HCT116 (cell line): Measurements from ENCODE around the gene ZNF516. TPM values are rescaled to one million over a fixed set of nuclear protein-coding genes. Genes with fewer than 3 reads are reported as not detected.

Experiments used
- ATAC-seq: fragments of 200-7000 bp; cut with Tn5 transposase; 2 replicates; pipeline ENCODE4 v1.9.1; 2020; ENCODE audit warnings: mild to moderate bottlenecking, moderate library complexity
- BruUV-seq: library from RNA; stranded (reverse); fragments of 400-500 nt; replicated peaks from 2 replicates; lab custom pipeline; 2021; lab: Mats Ljungman, UMichigan
- CTCF ChIA-PET: fragments of 300-600 bp; sonication (Branson Sonifier 250); formaldehyde crosslinking; loops from one replicate; lab custom pipeline; 2021; ENCODE audit warnings: antibody characterized with exemption; lab: Charles Lee
- POLR2A ChIA-PET: fragments of 300-600, 350-600 bp; sonication (Branson Sonifier 250); formaldehyde crosslinking; loops from one replicate; lab custom pipeline; 2021; ENCODE audit warnings: antibody characterized with exemption; lab: Charles Lee
- RAD21 ChIA-PET, 2 experiments: fragments of 300-600 bp; sonication (Branson Sonifier 250); formaldehyde crosslinking; loops; one replicate each; lab custom pipeline; 2023; ENCODE audit warnings: low total read pairs in 2 of 2; ENCODE audit not compliant: uncharacterized antibody in 2 of 2, unreplicated experiment in 2 of 2, low non-redundant PET in 1 of 2; lab: Charles Lee
- DNase-seq: peaks from one replicate; pipeline ENCODE4 v3.0.0-alpha.2; 2010; ENCODE audit warnings: low read depth, low spot score
- H2AFZ ChIP-seq: fragments of 200-600 bp; shearing (Covaris generic), sonication (generic); 2 replicates; pipeline ENCODE4 v1.6.1; 2017; ENCODE audit warnings: low read depth, mixed run types, mixed read lengths, antibody characterized with exemption, low read length; ENCODE audit not compliant: poor library complexity, severe bottlenecking
- H3K27ac ChIP-seq: 2 replicates; pipeline ENCODE4 v1.5.1; 2012; ENCODE audit warnings: low read depth, low read length
- H3K27me3 ChIP-seq: fragments of 200-600 bp; sonication (generic); 2 replicates; pipeline ENCODE4 v1.6.1; 2016; ENCODE audit warnings: mixed run types, low read length, mixed read lengths; ENCODE audit not compliant: insufficient read depth
- H3K36me3 ChIP-seq, 2 experiments: fragments of 200-500 bp in 1 of 2; fragments of 200-600 bp in 1 of 2; sonication (Bioruptor generic) in 1 of 2; sonication (generic) in 1 of 2; 2 replicates each; pipeline versions ENCODE4 v1.5.1 to v1.6.1; 2014 to 2016; ENCODE audit warnings: low read length in 2 of 2, inconsistent platforms in 1 of 2, mixed read lengths in 1 of 2, mixed run types in 1 of 2; ENCODE audit not compliant: insufficient read depth in 2 of 2, control insufficient read depth in 1 of 2
- H3K4me1 ChIP-seq, 2 experiments: fragments of 200-600 bp in 1 of 2; sonication (generic) in 1 of 2; 2 replicates each; pipeline versions ENCODE4 v1.5.1 to v1.6.1; 2012 to 2017; ENCODE audit warnings: low read length in 2 of 2, inconsistent platforms in 1 of 2, mild to moderate bottlenecking in 1 of 2, mixed read lengths in 1 of 2, mixed run types in 1 of 2, moderate library complexity in 1 of 2; ENCODE audit not compliant: insufficient read depth in 2 of 2, control insufficient read depth in 1 of 2
- H3K4me2 ChIP-seq: fragments of 200-600 bp; sonication (generic); 2 replicates; pipeline ENCODE4 v1.6.1; 2017; ENCODE audit warnings: mixed run types, low read length, mixed read lengths
- H3K4me3 ChIP-seq, 2 experiments: fragments of 200-600 bp in 1 of 2; sonication (generic) in 1 of 2; replicated peaks in 1 of 2; 2 replicates each; pipeline ENCODE4 v1.5.1; 2011 to 2016; ENCODE audit warnings: low read length in 2 of 2, control low read depth in 1 of 2, low read depth in 1 of 2, mild to moderate bottlenecking in 1 of 2, mixed read lengths in 1 of 2, mixed run types in 1 of 2
- H3K79me2 ChIP-seq: fragments of 200-600 bp; sonication (generic); 2 replicates; pipeline ENCODE4 v1.6.1; 2017; ENCODE audit warnings: mild to moderate bottlenecking, mixed run types, low read length, moderate library complexity, mixed read lengths; ENCODE audit not compliant: insufficient read depth
- H3K9ac ChIP-seq: fragments of 200-600 bp; sonication (generic); 2 replicates; pipeline ENCODE4 v1.6.1; 2016; ENCODE audit warnings: low read length, mixed read lengths
- H3K9me2 ChIP-seq: fragments of 200-600 bp; sonication (generic), shearing (Covaris generic); 2 replicates; pipeline ENCODE4 v1.6.1; 2017; ENCODE audit warnings: mixed run types, mild to moderate bottlenecking, moderate library complexity; ENCODE audit not compliant: insufficient read depth
- H3K9me3 ChIP-seq, 2 experiments: fragments of 200-500 bp in 1 of 2; fragments of 200-600 bp in 1 of 2; sonication (Bioruptor generic) in 1 of 2; sonication (generic) in 1 of 2; 2 replicates each; pipeline ENCODE4 v1.6.1; 2014 to 2017; ENCODE audit warnings: low read length in 2 of 2, mixed read lengths in 2 of 2, inconsistent platforms in 1 of 2, low read depth in 1 of 2, mild to moderate bottlenecking in 1 of 2, mixed run types in 1 of 2, moderate library complexity in 1 of 2; ENCODE audit not compliant: control insufficient read depth in 1 of 2, insufficient read depth in 1 of 2
- H4K20me1 ChIP-seq: fragments of 200-600 bp; sonication (generic), shearing (Covaris generic); 2 replicates; pipeline ENCODE4 v1.6.1; 2017; ENCODE audit warnings: mixed run types, mild to moderate bottlenecking, moderate library complexity; ENCODE audit not compliant: insufficient read depth
- CBX3 ChIP-seq: IDR thresholded peaks from 2 replicates; pipeline ENCODE4 v1.6.1; 2012; ENCODE audit warnings: low read depth
- CEBPB ChIP-seq: IDR thresholded peaks from 2 replicates; pipeline ENCODE4 v1.6.1; 2012; ENCODE audit warnings: low read depth
- EGR1 ChIP-seq: IDR thresholded peaks from 2 replicates; pipeline ENCODE4 v1.6.1; 2012; ENCODE audit warnings: low read depth
- ELF1 ChIP-seq: IDR thresholded peaks from 2 replicates; pipeline ENCODE4 v1.6.1; 2012; ENCODE audit warnings: low read depth, borderline replicate concordance
- EZH2 ChIP-seq: fragments of 200-600 bp; sonication (generic); IDR thresholded peaks from 2 replicates; pipeline ENCODE4 v1.6.1; 2017; ENCODE audit warnings: antibody characterized with exemption, mixed run types
- EZH2phosphoT487 ChIP-seq: fragments of 200-600 bp; IDR thresholded peaks from 2 replicates; pipeline ENCODE4 v1.6.1; 2018; ENCODE audit warnings: antibody characterized with exemption, borderline replicate concordance
- JUND ChIP-seq: IDR thresholded peaks from 2 replicates; pipeline ENCODE4 v1.6.1; 2012
- POLR2A ChIP-seq: IDR thresholded peaks from 2 replicates; pipeline ENCODE4 v1.7.0; 2011; ENCODE audit warnings: borderline replicate concordance; ENCODE audit not compliant: insufficient read depth, insufficient read length; ENCODE audit errors: extremely low read depth
- RAD21 ChIP-seq: IDR thresholded peaks from 2 replicates; pipeline ENCODE4 v1.6.1; 2012; ENCODE audit warnings: low read depth, mild to moderate bottlenecking
- SP1 ChIP-seq: IDR thresholded peaks from 2 replicates; pipeline ENCODE4 v1.6.1; 2012; ENCODE audit warnings: low read depth
- TCF7L2 ChIP-seq: IDR thresholded peaks from 2 replicates; pipeline ENCODE4 v1.7.0; 2011; ENCODE audit warnings: borderline replicate concordance, inconsistent platforms; ENCODE audit not compliant: insufficient read depth, insufficient read length; ENCODE audit errors: extremely low read depth
- YY1 ChIP-seq: IDR thresholded peaks from 2 replicates; pipeline ENCODE4 v1.6.1; 2011; ENCODE audit warnings: low read length, low read depth, moderate library complexity, mild to moderate bottlenecking; ENCODE audit not compliant: insufficient replicate concordance; ENCODE audit errors: extremely low read depth
- ZFX ChIP-seq: fragments of 450-650 bp; IDR thresholded peaks from 2 replicates; pipeline ENCODE4 v1.6.1; 2017
- ZNF274 ChIP-seq: fragments of 200-500 bp; sonication (Bioruptor generic); IDR thresholded peaks from 2 replicates; pipeline ENCODE4 v1.6.1; 2014; ENCODE audit warnings: mild to moderate bottlenecking, low read depth, low read length, inconsistent platforms
- intact Hi-C: fragments of 100-400 bp; cut with micrococcal nuclease; formaldehyde crosslinking; loops from 2 replicates; pipeline ENCODE4 v1.10.0; 2022
- total RNA-seq: library from RNA; stranded (reverse); gene quantifications from one replicate; pipeline ENCODE4 v1.2.1, GENCODE V29; 2021; ENCODE audit not compliant: unreplicated experiment
- TF ChIP-seq, protein P1 (sequence below): IDR thresholded peaks from 2 replicates; pipeline ENCODE4 v1.6.1; 2011; ENCODE audit warnings: mild to moderate bottlenecking, low read length, moderate library complexity; ENCODE audit not compliant: insufficient replicate concordance; ENCODE audit errors: extremely low read depth
- TF ChIP-seq, protein P2 (sequence below), 3 experiments: fragments of 200-600 bp in 1 of 3; sonication (generic) in 1 of 3; IDR thresholded peaks in 2 of 3; conservative IDR thresholded peaks in 1 of 3; 2 replicates each; pipeline ENCODE4 v1.5.1; 2012 to 2017; ENCODE audit warnings: low read depth in 2 of 3, low read length in 2 of 3, antibody characterized with exemption in 1 of 3, borderline replicate concordance in 1 of 3, control low read depth in 1 of 3, mild to moderate bottlenecking in 1 of 3, mixed read lengths in 1 of 3, mixed run types in 1 of 3, moderate library complexity in 1 of 3; ENCODE audit not compliant: insufficient read depth in 1 of 3
- TF ChIP-seq, protein P3 (sequence below): IDR thresholded peaks from 2 replicates; pipeline ENCODE4 v1.6.1; 2012; ENCODE audit warnings: low read depth

The ZNF516 gene
- total RNA-seq, 1 experiment from 2014 or later: 32.0 TPM

DNA sequence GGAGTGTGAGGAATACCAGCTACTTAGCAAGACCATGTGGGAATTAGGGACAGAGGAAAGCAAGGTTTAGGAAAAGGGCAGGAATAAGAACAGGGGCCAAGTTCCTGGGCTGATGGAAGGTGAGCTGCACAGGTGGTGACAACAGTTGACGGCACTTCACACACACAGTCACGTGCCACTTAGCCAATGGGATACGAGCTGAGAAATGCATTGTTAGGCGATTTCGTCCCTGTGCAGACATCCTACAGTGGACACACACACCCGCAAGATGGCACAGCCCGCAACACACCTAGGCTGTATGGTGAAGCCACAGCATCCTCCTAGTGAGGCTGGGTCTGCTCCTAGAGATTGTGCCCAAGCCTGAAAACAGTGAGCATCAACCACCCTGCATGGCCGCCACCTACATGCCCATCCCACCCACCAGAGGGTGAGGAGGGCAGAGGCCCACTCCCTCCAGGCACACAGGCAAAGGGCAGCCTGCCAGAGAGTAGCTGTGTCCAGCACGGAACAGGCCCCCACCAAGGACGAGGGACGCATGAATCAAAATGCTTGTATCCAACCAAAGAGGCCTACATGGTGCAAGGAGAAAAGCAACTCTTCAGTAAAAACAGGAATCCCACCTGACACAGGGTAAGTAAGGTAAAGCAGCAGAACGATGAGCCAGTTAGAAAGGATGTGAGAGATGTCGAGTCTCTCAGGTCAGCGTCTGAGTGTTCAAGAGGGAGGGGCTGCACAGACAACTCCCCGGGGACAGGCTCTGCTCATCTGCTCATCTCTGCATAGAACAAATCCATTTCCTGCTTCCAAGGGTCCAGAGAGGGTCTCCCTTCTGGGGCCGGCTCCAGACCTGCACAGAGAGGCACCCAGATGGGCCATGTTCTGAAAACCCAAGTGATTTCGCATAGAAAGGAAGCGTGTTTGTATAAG, 51.3 kb downstream of the ZNF516 start:
- no peaks in the 10 kb centered on the region for H3K9me2 ChIP-seq

More for the DNA sequence above, 51.3 kb downstream of the ZNF516 start:
- H2AFZ ChIP-seq: no peak overlapping the region
- no peak for ATAC-seq
- ChIA-PET CTCF (no interaction called here), POLR2A (no interaction called here), RAD21 (no interaction called here)
- no peaks in the 10 kb centered on the region for H4K20me1 ChIP-seq
- H3K36me3 ChIP-seq: peaks cover 0 to 8% of the 10 kb centered on the region in 2 experiments; a peak in 1 of 4 replicates
- H3K27ac ChIP-seq: no peak overlapping the region
- peaks cover 3 to 5% of the 10 kb centered on the region in 2 experiments; a peak in 1 of 4 replicates for H3K4me1 ChIP-seq
- no peak overlapping the region for H3K4me3 ChIP-seq
- no peaks in the 10 kb centered on the region for H3K9me3 ChIP-seq
- H3K4me2 ChIP-seq: no peak overlapping the region
- TF ChIP-seq SP1 (no peak), EZH2 (no peak), RAD21 (no peak), ZNF274 (no peak), EGR1 (no peak), CBX3 (no peak), ZFX (no peak), POLR2A (no peak), EZH2phosphoT487 (no peak), JUND (no peak), CEBPB (no peak), ELF1 (no peak), YY1 (no peak), TCF7L2 (no peak)
- TF ChIP-seq, protein P1, sequence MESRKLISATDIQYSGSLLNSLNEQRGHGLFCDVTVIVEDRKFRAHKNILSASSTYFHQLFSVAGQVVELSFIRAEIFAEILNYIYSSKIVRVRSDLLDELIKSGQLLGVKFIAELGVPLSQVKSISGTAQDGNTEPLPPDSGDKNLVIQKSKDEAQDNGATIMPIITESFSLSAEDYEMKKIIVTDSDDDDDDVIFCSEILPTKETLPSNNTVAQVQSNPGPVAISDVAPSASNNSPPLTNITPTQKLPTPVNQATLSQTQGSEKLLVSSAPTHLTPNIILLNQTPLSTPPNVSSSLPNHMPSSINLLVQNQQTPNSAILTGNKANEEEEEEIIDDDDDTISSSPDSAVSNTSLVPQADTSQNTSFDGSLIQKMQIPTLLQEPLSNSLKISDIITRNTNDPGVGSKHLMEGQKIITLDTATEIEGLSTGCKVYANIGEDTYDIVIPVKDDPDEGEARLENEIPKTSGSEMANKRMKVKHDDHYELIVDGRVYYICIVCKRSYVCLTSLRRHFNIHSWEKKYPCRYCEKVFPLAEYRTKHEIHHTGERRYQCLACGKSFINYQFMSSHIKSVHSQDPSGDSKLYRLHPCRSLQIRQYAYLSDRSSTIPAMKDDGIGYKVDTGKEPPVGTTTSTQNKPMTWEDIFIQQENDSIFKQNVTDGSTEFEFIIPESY: no peak
- TF ChIP-seq, protein P2, sequence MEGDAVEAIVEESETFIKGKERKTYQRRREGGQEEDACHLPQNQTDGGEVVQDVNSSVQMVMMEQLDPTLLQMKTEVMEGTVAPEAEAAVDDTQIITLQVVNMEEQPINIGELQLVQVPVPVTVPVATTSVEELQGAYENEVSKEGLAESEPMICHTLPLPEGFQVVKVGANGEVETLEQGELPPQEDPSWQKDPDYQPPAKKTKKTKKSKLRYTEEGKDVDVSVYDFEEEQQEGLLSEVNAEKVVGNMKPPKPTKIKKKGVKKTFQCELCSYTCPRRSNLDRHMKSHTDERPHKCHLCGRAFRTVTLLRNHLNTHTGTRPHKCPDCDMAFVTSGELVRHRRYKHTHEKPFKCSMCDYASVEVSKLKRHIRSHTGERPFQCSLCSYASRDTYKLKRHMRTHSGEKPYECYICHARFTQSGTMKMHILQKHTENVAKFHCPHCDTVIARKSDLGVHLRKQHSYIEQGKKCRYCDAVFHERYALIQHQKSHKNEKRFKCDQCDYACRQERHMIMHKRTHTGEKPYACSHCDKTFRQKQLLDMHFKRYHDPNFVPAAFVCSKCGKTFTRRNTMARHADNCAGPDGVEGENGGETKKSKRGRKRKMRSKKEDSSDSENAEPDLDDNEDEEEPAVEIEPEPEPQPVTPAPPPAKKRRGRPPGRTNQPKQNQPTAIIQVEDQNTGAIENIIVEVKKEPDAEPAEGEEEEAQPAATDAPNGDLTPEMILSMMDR (IDR thresholded peaks at IDR 0.05 in 2 of 3, conservative IDR thresholded peaks at IDR 0.05 in 1 of 3; ENCODE audit: borderline replicate concordance in 1 of 3, insufficient read depth in 1 of 3, low read depth in 2 of 3, low read length in 2 of 3): no peak
- TF ChIP-seq, protein P3, sequence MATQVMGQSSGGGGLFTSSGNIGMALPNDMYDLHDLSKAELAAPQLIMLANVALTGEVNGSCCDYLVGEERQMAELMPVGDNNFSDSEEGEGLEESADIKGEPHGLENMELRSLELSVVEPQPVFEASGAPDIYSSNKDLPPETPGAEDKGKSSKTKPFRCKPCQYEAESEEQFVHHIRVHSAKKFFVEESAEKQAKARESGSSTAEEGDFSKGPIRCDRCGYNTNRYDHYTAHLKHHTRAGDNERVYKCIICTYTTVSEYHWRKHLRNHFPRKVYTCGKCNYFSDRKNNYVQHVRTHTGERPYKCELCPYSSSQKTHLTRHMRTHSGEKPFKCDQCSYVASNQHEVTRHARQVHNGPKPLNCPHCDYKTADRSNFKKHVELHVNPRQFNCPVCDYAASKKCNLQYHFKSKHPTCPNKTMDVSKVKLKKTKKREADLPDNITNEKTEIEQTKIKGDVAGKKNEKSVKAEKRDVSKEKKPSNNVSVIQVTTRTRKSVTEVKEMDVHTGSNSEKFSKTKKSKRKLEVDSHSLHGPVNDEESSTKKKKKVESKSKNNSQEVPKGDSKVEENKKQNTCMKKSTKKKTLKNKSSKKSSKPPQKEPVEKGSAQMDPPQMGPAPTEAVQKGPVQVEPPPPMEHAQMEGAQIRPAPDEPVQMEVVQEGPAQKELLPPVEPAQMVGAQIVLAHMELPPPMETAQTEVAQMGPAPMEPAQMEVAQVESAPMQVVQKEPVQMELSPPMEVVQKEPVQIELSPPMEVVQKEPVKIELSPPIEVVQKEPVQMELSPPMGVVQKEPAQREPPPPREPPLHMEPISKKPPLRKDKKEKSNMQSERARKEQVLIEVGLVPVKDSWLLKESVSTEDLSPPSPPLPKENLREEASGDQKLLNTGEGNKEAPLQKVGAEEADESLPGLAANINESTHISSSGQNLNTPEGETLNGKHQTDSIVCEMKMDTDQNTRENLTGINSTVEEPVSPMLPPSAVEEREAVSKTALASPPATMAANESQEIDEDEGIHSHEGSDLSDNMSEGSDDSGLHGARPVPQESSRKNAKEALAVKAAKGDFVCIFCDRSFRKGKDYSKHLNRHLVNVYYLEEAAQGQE: no peak
- H3K27me3 ChIP-seq: no peaks in the 10 kb centered on the region
- intact Hi-C loops: no loop called here
- no peak overlapping the region for H3K9ac ChIP-seq
- no peaks in the 10 kb centered on the region; the same call in 1 of the 2 replicates for H3K79me2 ChIP-seq
- DNase-seq: no peak
- BruUV-seq: no TSS peak
